ENCODE data around the gene VWA5A. TPM values are rescaled to one million over a fixed set of nuclear protein-coding genes. Genes with fewer than 3 reads are reported as not detected.
"Not testable (repeated sequence)": the region's sequence is repeated elsewhere in the genome, so short reads cannot be mapped to it uniquely, and the experiment has no call there.

Gene VWA5A
- total RNA-seq, 2 donors from 2014 or later = 4.4 to 12.5 TPM

- Mint-ChIP-seq H3K36me3 (no peaks in the 10 kb centered on the region), H3K4me1 (ENCODE audit: low read depth in 2 of 2) (peaks cover 0 to 6% of the 10 kb centered on the region in 2 donors), H3K27me3 (peaks cover 19 to 41% of the 10 kb centered on the region in 2 donors), H3K27ac (no peak overlapping the region), H3K4me3 (no peak overlapping the region), H3K9me3 (no peaks in the 10 kb centered on the region)
- no peak for ATAC-seq
- DNase-seq (ENCODE audit: low spot score) = no peak
These were observed 5.0 kb upstream of the VWA5A start for GRCh38 chr11:124110201-124110600.

- Mint-ChIP-seq H3K36me3 (peaks cover 5% of the 10 kb centered on the region), H3K27me3 (peaks cover 3 to 16% of the 10 kb centered on the region in 2 donors), H3K4me1 (ENCODE audit: low read depth in 2 of 2) (peaks cover 11 to 18% of the 10 kb centered on the region in 2 donors), H3K27ac (peak overlapping the region in 1 of 2 donors; percentile 68), H3K4me3 (no peak overlapping the region), H3K9me3 (no peaks in the 10 kb centered on the region)
- DNase-seq (ENCODE audit: low spot score) (no peak), ATAC-seq (no peak)
These were observed 1.4 kb upstream of the VWA5A start for GRCh38 chr11:124113890-124114289.

- Mint-ChIP-seq H3K27me3 (peaks cover 0 to 4% of the 10 kb centered on the region in 2 donors), H3K9me3 (no peaks in the 10 kb centered on the region), H3K4me1 (ENCODE audit: low read depth in 2 of 2) (peaks cover 11 to 21% of the 10 kb centered on the region in 2 donors), H3K36me3 (peaks cover 12% of the 10 kb centered on the region), H3K4me3 (peak overlapping the region; percentile 85), H3K27ac (peak overlapping the region; percentile 29 to 81)
- ATAC-seq = peak; percentile 58 to 60
- DNase-seq (ENCODE audit: low spot score) = no peak
These were observed 749 bp downstream of the VWA5A start for GRCh38 chr11:124115782-124116616.

DNA sequence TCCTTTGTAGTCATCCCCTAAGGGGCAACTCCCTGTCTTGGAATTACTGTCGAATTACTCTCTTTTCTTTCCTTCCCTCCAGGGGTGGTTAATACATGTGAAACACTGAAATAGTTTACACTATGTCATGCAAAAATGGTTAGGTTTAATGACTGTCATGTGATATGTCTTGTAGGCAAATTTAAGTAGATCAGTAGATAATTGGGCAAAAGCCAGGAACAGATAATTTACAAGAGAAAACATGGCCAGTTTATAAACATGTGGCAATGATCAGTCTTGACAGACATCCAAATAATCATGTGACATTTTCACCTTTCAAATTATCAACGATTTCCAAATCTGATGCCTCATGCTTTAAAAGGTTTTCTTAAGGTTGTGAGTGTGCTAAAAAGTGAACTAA is 3.9 kb downstream of the VWA5A start:
- Mint-ChIP-seq H3K9me3 (no peaks in the 10 kb centered on the region), H3K27ac (no peak overlapping the region), H3K4me3 (no peak overlapping the region), H3K36me3 (peaks cover 12% of the 10 kb centered on the region), H3K27me3 (no peaks in the 10 kb centered on the region), H3K4me1 (ENCODE audit: low read depth in 2 of 2) (peaks cover 11 to 24% of the 10 kb centered on the region in 2 donors)
- ATAC-seq = no peak
- DNase-seq (ENCODE audit: low spot score) = no peak

- no peak overlapping the region for H3K27ac Mint-ChIP-seq
These were observed 5.6 kb downstream of the VWA5A start for GRCh38 chr11:124120891-124121290.

GRCh38 chr11:124122123-124122522 is 6.9 kb downstream of the VWA5A start:
- Mint-ChIP-seq H3K27ac (no peak overlapping the region), H3K4me3 (no peak overlapping the region)

More at GRCh38 chr11:124120891-124121290, 5.6 kb downstream of the VWA5A start:
- DNase-seq (ENCODE audit: low spot score) = no peak
- Mint-ChIP-seq H3K27me3 (no peaks in the 10 kb centered on the region), H3K36me3 (peaks cover 15% of the 10 kb centered on the region), H3K4me3 (no peak overlapping the region), H3K4me1 (ENCODE audit: low read depth in 2 of 2) (peaks cover 5 to 14% of the 10 kb centered on the region in 2 donors), H3K9me3 (no peaks in the 10 kb centered on the region)
- no peak for ATAC-seq

DNA sequence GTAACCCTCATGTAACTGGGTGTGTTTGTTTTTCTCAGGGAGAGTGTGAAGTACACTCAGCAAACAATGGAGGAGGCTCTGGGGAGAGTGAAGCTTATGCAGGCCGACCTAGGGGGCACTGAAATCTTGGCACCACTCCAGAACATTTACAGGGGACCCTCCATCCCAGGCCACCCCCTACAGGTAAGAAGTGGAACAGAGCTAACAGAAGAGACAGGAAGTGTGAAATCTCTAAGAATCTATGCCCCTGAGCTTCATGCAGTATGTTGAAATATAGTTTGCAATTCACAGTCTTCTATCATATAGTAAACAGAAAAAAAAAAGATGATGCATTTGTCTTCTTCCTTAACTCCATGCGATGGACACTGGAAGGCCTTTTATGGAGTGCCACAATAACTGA is 8.4 kb downstream of the VWA5A start:
- Mint-ChIP-seq H3K9me3 (no peaks in the 10 kb centered on the region), H3K36me3 (peaks cover 12% of the 10 kb centered on the region), H3K4me1 (ENCODE audit: low read depth in 2 of 2) (peaks cover 0 to 8% of the 10 kb centered on the region in 2 donors), H3K4me3 (no peak overlapping the region), H3K27ac (peak overlapping the region in 1 of 2 donors; percentile 38), H3K27me3 (no peaks in the 10 kb centered on the region)
- no peak for DNase-seq (ENCODE audit: low spot score)
- ATAC-seq = no peak

More at GRCh38 chr11:124122123-124122522, 6.9 kb downstream of the VWA5A start:
- peaks cover 16% of the 10 kb centered on the region for H3K36me3 Mint-ChIP-seq
- no peaks in the 10 kb centered on the region for H3K27me3 Mint-ChIP-seq
- H3K4me1 Mint-ChIP-seq (ENCODE audit: low read depth in 2 of 2) = peaks cover 0 to 9% of the 10 kb centered on the region in 2 donors
- H3K9me3 Mint-ChIP-seq = no peaks in the 10 kb centered on the region
- ATAC-seq (no peak), DNase-seq (ENCODE audit: low spot score) (no peak)

- not testable (repeated sequence) for H3K9me3 Mint-ChIP-seq; H3K4me1 Mint-ChIP-seq (ENCODE audit: low read depth in 2 of 2); H3K27ac Mint-ChIP-seq; H3K27me3 Mint-ChIP-seq; DNase-seq (ENCODE audit: low spot score); H3K36me3 Mint-ChIP-seq; H3K4me3 Mint-ChIP-seq; ATAC-seq
These were observed 11.9 kb downstream of the VWA5A start for GRCh38 chr11:124127134-124127533.

- Mint-ChIP-seq H3K4me3 (no peak overlapping the region), H3K4me1 (ENCODE audit: low read depth in 2 of 2) (no peaks in the 10 kb centered on the region), H3K9me3 (peaks cover 7% of the 10 kb centered on the region), H3K36me3 (peaks cover 34% of the 10 kb centered on the region), H3K27me3 (no peaks in the 10 kb centered on the region), H3K27ac (no peak overlapping the region)
- DNase-seq (ENCODE audit: low spot score) = no peak
- no peak for ATAC-seq
These were observed 27.8 kb downstream of the VWA5A start for GRCh38 chr11:124143034-124143433.

GRCh38 chr11:124147951-124148350 is 32.7 kb downstream of the VWA5A start:
- H3K27me3 Mint-ChIP-seq = no peaks in the 10 kb centered on the region
- no peaks in the 10 kb centered on the region for H3K9me3 Mint-ChIP-seq
- H3K36me3 Mint-ChIP-seq = no peaks in the 10 kb centered on the region
- DNase-seq (ENCODE audit: low spot score) (no peak), ATAC-seq (no peak)
- H3K4me3 Mint-ChIP-seq = no peak overlapping the region
- H3K4me1 Mint-ChIP-seq (ENCODE audit: low read depth in 2 of 2) = no peaks in the 10 kb centered on the region
- no peak overlapping the region for H3K27ac Mint-ChIP-seq

GRCh38 chr11:124150684-124151083 is 35.4 kb downstream of the VWA5A start:
- no peak for DNase-seq (ENCODE audit: low spot score)
- H3K4me1 Mint-ChIP-seq (ENCODE audit: low read depth in 2 of 2) = no peaks in the 10 kb centered on the region
- H3K36me3 Mint-ChIP-seq = no peaks in the 10 kb centered on the region
- ATAC-seq = no peak
- H3K27ac Mint-ChIP-seq = no peak overlapping the region
- H3K4me3 Mint-ChIP-seq = no peak overlapping the region
- no peaks in the 10 kb centered on the region for H3K9me3 Mint-ChIP-seq
- H3K27me3 Mint-ChIP-seq = peaks cover 0 to 13% of the 10 kb centered on the region in 2 donors

GRCh38 chr11:124152770-124153407 is 37.6 kb downstream of the VWA5A start:
- ATAC-seq = no peak
- Mint-ChIP-seq H3K9me3 (no peaks in the 10 kb centered on the region), H3K4me3 (no peak overlapping the region), H3K4me1 (ENCODE audit: low read depth in 2 of 2) (no peaks in the 10 kb centered on the region), H3K36me3 (no peaks in the 10 kb centered on the region), H3K27ac (no peak overlapping the region), H3K27me3 (peaks cover 4 to 27% of the 10 kb centered on the region in 2 donors)
- DNase-seq (ENCODE audit: low spot score) = no peak

DNA sequence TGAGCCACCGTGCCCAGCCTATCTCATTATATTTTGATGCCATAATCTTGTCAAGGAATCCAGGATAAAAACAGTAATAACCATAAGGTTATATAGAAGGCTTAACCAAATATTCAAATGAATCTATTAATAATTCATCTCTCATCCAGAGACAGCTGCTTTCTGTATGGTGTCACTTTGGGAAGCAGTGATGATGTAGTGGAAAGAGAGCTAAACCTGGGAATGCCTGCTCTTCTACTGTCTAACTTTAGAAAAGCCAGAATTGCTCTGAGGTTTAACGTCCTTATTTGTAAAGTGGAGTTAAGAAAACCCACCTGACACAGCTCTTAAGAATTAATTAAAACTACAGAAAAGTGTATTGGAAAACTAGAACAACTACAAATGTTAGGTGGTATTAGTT is 38.6 kb downstream of the VWA5A start:
- Mint-ChIP-seq H3K27me3 (peaks cover 8 to 35% of the 10 kb centered on the region in 2 donors), H3K4me3 (no peak overlapping the region), H3K36me3 (no peaks in the 10 kb centered on the region), H3K27ac (no peak overlapping the region), H3K9me3 (no peaks in the 10 kb centered on the region), H3K4me1 (ENCODE audit: low read depth in 2 of 2) (no peaks in the 10 kb centered on the region)
- DNase-seq (ENCODE audit: low spot score) (no peak), ATAC-seq (no peak)

- Mint-ChIP-seq H3K9me3 (no peaks in the 10 kb centered on the region), H3K27me3 (peaks cover 15 to 47% of the 10 kb centered on the region in 2 donors), H3K4me1 (ENCODE audit: low read depth in 2 of 2) (no peaks in the 10 kb centered on the region), H3K27ac (no peak overlapping the region), H3K36me3 (no peaks in the 10 kb centered on the region), H3K4me3 (no peak overlapping the region)
- DNase-seq (ENCODE audit: low spot score) (no peak), ATAC-seq (no peak)
These were observed 44.2 kb downstream of the VWA5A start for GRCh38 chr11:124159481-124159880.
